Hepatocyte (in vitro differentiated cells): ENCODE measurements around the gene PDCD6IP.
"Not testable (repeated sequence)": the region's sequence is repeated elsewhere in the genome, so short reads cannot be mapped to it uniquely, and the experiment has no call there.

Source experiments
- EZH2 ChIP-seq: fragments of 200-600 bp; sonication (generic); IDR thresholded peaks from 2 replicates; pipeline ENCODE4 v1.6.1; 2016; ENCODE audit warnings: antibody characterized with exemption, mild to moderate bottlenecking, borderline replicate concordance
- EZH2phosphoT487 ChIP-seq: fragments of 200-600 bp; sonication (generic); IDR thresholded peaks from one replicate; pipeline ENCODE4 v1.6.1; 2018; ENCODE audit warnings: antibody characterized with exemption, mild to moderate bottlenecking, low read depth, moderate library complexity; ENCODE audit not compliant: unreplicated experiment, severe bottlenecking
- TF ChIP-seq, protein P1 (sequence below): fragments of 200-600 bp; sonication (generic); IDR thresholded peaks from 2 replicates; pipeline ENCODE4 v1.5.1; 2016; ENCODE audit warnings: antibody characterized with exemption, mild to moderate bottlenecking; ENCODE audit not compliant: poor library complexity

DNA sequence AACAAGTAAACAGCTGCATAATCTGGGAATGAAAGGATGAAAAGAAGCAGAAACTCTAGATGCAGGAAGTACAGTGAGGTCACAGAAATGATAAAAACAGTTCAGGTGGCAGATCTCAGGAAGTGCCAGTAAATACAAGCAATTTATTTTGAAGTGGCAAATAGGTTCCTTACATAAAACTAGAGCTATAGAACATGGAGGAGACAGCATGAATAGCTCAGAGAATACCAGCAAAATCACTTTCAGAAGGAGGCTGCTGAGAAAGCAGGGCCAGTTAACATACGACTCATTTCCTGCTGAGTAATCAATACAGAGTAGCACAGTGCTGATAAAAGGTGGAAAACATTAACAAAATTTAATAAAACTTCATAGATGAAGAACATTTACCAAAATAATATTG, 57.0 kb downstream of the PDCD6IP start:
- TF ChIP-seq, protein P1, sequence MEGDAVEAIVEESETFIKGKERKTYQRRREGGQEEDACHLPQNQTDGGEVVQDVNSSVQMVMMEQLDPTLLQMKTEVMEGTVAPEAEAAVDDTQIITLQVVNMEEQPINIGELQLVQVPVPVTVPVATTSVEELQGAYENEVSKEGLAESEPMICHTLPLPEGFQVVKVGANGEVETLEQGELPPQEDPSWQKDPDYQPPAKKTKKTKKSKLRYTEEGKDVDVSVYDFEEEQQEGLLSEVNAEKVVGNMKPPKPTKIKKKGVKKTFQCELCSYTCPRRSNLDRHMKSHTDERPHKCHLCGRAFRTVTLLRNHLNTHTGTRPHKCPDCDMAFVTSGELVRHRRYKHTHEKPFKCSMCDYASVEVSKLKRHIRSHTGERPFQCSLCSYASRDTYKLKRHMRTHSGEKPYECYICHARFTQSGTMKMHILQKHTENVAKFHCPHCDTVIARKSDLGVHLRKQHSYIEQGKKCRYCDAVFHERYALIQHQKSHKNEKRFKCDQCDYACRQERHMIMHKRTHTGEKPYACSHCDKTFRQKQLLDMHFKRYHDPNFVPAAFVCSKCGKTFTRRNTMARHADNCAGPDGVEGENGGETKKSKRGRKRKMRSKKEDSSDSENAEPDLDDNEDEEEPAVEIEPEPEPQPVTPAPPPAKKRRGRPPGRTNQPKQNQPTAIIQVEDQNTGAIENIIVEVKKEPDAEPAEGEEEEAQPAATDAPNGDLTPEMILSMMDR, result not testable (repeated sequence)
- not testable (repeated sequence) for TF ChIP-seq EZH2, EZH2phosphoT487
